ENCODE measurements around the gene MXRA7. TPM values are rescaled to one million over a fixed set of nuclear protein-coding genes. Genes with fewer than 3 reads are reported as not detected.
A peak's percentile ranks its signal among the peaks of the same experiment; 100 is the strongest.
"Not testable (repeated sequence)": the region's sequence is repeated elsewhere in the genome, so short reads cannot be mapped to it uniquely, and the experiment has no call there.

The MXRA7 gene
- total RNA-seq, 1 donor from 2014 or later: 236 TPM

DNA sequence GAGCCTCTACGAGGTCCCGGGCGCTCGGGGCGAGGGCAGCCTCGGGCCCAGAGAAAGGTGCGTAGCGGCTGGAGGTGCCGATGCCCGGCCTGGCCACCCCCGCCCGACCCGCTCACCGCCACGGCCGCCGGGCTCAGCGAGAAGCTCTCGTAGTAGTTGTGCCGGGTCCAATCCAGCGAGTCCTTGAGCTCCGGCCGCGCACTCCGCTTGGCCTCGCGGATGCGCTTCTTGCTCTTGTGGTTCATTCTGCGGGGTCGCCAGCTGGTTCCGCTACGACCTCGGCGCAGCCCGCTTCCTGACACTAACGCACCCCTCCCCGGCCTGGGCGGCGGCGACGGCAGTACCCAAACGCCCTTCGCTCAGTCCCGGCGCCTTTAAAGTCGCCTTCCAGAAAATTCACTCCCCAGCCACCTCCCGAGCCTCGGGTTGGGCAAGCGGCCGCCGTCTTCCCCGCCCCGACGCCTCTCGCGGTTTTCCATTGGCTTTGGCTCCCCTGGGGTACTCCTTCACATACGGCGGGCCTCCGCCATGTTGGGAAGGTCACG is 15.5 kb upstream of the MXRA7 start, which contains the start of gene JMJD6:
Gene JMJD6, minus strand, starts transcription at position 376 of the 545 bp plus-strand sequence. Its CDS starts 131 bp downstream, at position 245.
- Mint-ChIP-seq H3K27ac (ENCODE audit: unreplicated experiment) (peak within 1 kb of the TSS; percentile 91), H3K27me3 (ENCODE audit: unreplicated experiment) (no peaks in the 10 kb centered on the region), H3K4me3 (ENCODE audit: unreplicated experiment) (peak within 1 kb of the TSS; percentile 94), H3K36me3 (ENCODE audit: unreplicated experiment) (no peaks in the 10 kb centered on the region), H3K4me1 (ENCODE audit: low read depth, unreplicated experiment) (peaks cover 5% of the 10 kb centered on the region), H3K9me3 (ENCODE audit: unreplicated experiment) (peaks cover 6% of the 10 kb centered on the region)
- TF ChIP-seq, protein P1, sequence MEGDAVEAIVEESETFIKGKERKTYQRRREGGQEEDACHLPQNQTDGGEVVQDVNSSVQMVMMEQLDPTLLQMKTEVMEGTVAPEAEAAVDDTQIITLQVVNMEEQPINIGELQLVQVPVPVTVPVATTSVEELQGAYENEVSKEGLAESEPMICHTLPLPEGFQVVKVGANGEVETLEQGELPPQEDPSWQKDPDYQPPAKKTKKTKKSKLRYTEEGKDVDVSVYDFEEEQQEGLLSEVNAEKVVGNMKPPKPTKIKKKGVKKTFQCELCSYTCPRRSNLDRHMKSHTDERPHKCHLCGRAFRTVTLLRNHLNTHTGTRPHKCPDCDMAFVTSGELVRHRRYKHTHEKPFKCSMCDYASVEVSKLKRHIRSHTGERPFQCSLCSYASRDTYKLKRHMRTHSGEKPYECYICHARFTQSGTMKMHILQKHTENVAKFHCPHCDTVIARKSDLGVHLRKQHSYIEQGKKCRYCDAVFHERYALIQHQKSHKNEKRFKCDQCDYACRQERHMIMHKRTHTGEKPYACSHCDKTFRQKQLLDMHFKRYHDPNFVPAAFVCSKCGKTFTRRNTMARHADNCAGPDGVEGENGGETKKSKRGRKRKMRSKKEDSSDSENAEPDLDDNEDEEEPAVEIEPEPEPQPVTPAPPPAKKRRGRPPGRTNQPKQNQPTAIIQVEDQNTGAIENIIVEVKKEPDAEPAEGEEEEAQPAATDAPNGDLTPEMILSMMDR (IDR thresholded peaks at IDR 0.05; ENCODE audit: partially characterized antibody, unreplicated experiment): no peak
- DNase-seq: peak; percentile 93

DNA sequence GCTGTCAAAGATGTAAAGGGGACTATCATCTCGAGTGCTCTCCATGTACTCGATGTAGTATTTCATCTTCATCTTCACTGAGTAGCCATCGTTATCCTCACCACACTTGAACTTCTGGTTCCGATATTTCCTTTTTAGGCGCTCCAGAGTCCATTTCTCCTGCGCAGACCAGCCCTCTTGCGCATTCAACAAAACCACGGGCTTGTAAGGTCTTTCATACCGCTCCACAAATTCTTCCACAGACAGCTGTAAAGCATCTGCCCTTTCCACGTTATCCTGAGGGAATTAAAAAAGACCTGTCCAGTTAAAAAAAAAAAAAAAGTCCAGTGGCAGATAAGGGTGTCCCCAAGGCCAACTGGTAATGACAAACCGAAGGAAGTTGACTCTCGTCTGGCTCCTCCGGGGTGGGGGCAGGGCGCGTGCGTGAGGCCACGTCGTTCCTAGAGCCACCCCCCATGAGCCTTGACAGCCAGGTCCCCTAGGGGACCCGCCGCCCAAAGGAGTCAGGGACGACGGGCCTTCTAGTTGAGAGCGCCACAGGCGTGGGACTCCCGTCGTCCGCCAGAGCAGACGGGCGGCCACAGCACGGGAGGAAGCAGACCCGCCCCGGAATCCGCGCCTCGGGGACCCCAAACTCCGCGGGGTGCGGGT is 14.9 kb upstream of the MXRA7 start:
- peak; percentile 39 for DNase-seq
- H3K27me3 Mint-ChIP-seq (ENCODE audit: unreplicated experiment): no peaks in the 10 kb centered on the region

DNA sequence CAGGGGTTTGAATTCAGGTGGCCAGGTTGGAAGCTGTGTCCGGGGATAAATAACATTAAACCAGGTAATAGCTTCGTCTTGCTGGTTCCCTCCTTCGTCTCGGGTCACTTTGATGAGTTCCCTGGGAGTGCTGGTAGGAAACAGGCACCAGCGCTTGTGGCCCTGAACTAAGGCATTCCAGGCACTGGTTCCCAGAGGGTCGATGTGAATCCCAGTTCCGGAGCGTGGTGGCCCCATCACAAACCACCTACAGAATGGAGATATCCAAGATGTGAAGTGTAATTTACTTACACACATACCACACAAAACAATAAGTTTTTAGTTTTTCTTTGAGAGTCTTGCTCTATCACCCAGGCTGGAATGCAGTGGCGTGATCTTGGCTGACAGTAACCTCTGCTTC is 13.0 kb upstream of the MXRA7 start:
- H3K4me3 Mint-ChIP-seq (ENCODE audit: unreplicated experiment): no peak overlapping the region
- H3K27ac Mint-ChIP-seq (ENCODE audit: unreplicated experiment): no peak overlapping the region
- no peaks in the 10 kb centered on the region for H3K27me3 Mint-ChIP-seq (ENCODE audit: unreplicated experiment)
- H3K4me1 Mint-ChIP-seq (ENCODE audit: low read depth, unreplicated experiment): peaks cover 5% of the 10 kb centered on the region
- no peaks in the 10 kb centered on the region for H3K36me3 Mint-ChIP-seq (ENCODE audit: unreplicated experiment)
- peaks cover 6% of the 10 kb centered on the region for H3K9me3 Mint-ChIP-seq (ENCODE audit: unreplicated experiment)
- TF ChIP-seq, protein P1 (IDR thresholded peaks at IDR 0.05; ENCODE audit: partially characterized antibody, unreplicated experiment): no peak
- DNase-seq: no peak

More for the DNA sequence above, 14.9 kb upstream of the MXRA7 start:
- Mint-ChIP-seq H3K4me1 (ENCODE audit: low read depth, unreplicated experiment) (peaks cover 5% of the 10 kb centered on the region), H3K4me3 (ENCODE audit: unreplicated experiment) (peak overlapping the region; percentile 94), H3K27ac (ENCODE audit: unreplicated experiment) (peak overlapping the region; percentile 88), H3K36me3 (ENCODE audit: unreplicated experiment) (no peaks in the 10 kb centered on the region), H3K9me3 (ENCODE audit: unreplicated experiment) (peaks cover 6% of the 10 kb centered on the region)
- TF ChIP-seq, protein P1 (IDR thresholded peaks at IDR 0.05; ENCODE audit: partially characterized antibody, unreplicated experiment): no peak

- not testable (repeated sequence) for DNase-seq; H3K27ac Mint-ChIP-seq (ENCODE audit: unreplicated experiment); H3K4me3 Mint-ChIP-seq (ENCODE audit: unreplicated experiment)
Observed at GRCh38 chr17:76722977-76723376, 12.2 kb upstream of the MXRA7 start.

DNA sequence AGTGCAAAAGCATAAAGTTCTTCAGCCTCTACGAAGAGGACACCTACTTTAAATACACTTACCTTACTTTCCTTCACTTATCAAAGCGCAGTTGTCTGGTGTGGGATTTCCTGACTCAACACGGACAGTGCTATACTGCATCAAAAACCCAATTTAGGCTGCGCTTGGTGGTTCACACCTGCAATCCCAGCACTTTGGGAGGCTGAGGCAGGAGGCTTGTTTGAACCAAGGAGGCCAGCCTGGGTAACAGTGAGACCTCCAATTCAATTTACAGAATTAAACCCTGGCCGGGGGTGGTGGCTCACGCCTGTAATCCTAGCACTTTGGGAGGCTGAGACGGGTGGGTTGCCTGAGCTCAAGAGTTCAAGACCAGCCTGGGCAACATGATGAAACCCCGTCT is 11.5 kb upstream of the MXRA7 start:
- TF ChIP-seq, protein P1 (IDR thresholded peaks at IDR 0.05; ENCODE audit: partially characterized antibody, unreplicated experiment): no peak
- H3K9me3 Mint-ChIP-seq (ENCODE audit: unreplicated experiment): peaks cover 2% of the 10 kb centered on the region
- H3K27ac Mint-ChIP-seq (ENCODE audit: unreplicated experiment): no peak overlapping the region
- DNase-seq: no peak
- H3K4me1 Mint-ChIP-seq (ENCODE audit: low read depth, unreplicated experiment): peaks cover 5% of the 10 kb centered on the region
- H3K36me3 Mint-ChIP-seq (ENCODE audit: unreplicated experiment): no peaks in the 10 kb centered on the region
- no peak overlapping the region for H3K4me3 Mint-ChIP-seq (ENCODE audit: unreplicated experiment)
- no peaks in the 10 kb centered on the region for H3K27me3 Mint-ChIP-seq (ENCODE audit: unreplicated experiment)

More at GRCh38 chr17:76722977-76723376, 12.2 kb upstream of the MXRA7 start:
- not testable (repeated sequence) for H3K9me3 Mint-ChIP-seq (ENCODE audit: unreplicated experiment); H3K36me3 Mint-ChIP-seq (ENCODE audit: unreplicated experiment); H3K27me3 Mint-ChIP-seq (ENCODE audit: unreplicated experiment); H3K4me1 Mint-ChIP-seq (ENCODE audit: low read depth, unreplicated experiment)

All from glutamatergic neuron (in vitro differentiated cells).